ENCODE measurements around the gene CMTM6.
"Not testable (repeated sequence)": the region's sequence is repeated elsewhere in the genome, so short reads cannot be mapped to it uniquely, and the experiment has no call there.

The CMTM6 gene, protein sequence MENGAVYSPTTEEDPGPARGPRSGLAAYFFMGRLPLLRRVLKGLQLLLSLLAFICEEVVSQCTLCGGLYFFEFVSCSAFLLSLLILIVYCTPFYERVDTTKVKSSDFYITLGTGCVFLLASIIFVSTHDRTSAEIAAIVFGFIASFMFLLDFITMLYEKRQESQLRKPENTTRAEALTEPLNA

DNA sequence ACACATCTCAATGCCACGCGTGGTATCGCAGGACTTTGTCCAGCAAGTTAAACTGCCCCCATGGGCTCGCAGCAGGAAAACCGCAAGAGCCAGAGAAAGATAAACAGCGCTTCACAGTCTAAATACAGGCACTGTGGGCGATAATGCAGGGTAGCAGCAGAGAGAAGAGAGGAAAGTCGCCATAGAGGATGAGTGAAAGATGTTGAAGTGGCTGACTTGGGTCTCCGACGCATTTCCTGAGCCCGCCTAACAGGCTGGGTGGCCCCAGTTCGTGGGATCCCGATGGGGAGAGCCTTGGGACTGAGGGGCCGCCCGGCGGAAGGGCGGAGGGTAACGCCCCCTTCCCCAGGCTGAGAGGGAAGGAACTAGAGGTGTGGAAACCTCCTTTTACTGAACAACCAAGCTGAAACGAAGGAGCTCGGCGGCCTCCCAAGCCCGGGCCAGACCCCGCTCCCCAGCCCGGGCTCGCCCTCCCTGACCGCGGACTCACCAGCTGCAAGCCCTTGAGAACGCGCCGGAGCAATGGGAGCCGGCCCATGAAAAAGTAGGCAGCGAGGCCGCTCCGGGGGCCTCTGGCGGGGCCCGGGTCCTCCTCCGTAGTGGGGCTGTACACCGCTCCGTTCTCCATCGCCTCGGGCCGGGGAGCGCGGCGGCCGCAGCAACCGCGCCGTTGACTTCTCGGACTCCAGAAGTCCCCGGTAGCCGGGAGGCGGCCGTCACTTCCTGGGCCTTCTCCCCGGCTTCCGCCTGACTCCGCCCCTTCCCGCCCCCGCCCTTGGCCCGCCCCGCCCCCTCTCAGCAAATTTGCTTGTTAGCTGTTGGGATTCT, at the start of gene CMTM6:
Gene CMTM6, minus strand, starts transcription at position 735 of the 828 bp plus-strand sequence. Its CDS starts 107 bp downstream, at position 628.
- peak; percentile 10 for DNase-seq

DNA sequence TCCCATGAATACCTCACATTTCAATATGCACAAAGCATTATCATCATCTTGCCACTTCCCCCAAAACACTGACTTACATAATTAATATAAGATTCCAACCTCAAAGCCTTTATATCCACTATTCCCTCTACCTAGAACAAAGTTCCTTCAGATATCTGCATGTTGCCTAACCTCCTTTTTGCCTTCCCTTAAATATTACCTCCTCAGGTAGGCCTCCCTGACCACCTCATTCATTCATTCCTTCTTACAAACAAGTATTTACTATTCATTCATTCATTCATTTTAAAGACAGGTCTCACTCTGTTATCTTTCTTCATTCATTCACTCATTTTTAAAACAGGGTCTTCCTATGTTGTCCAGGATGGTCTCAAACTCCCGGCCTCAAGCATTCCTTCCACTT, 49.4 kb upstream of the CMTM6 start:
- DNase-seq, result no peak

DNA sequence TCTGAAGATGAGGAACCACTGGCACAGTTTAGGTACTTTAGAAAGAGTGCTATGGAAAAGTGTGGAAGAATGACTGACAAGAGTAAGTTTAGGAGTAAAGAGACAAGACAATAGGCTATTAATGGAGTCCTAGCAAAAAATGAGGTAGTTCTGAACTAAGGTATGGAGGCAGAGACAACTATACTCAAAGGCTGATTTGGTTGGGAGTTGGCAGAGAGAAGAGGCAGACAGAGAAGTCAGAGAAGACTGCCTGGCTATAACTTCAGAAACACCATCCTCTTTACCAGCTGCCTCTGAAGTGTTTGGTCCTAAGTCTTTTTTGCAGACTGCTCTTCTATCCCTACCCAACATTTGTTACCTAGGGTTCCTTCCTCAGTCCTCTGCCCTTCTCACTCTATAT, 48.8 kb upstream of the CMTM6 start:
- DNase-seq, result no peak

DNA sequence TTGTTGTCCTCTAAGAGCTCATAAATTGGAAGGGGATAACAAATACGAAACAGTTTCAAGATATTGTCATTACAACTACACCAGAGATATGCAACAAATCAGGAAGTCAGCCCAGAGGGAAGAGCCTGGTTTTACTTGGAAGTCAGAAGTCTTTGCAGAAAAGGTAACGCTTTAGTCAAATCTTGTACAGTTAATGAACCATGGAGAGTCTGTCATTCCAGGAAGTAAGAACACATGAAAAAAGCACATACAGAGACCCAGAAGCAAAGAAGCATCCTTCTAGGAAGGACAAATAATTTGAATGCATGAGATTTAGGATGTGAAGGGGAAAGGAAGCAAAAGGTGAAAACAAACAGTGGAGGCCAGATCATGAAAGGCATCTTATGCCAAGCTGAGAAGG, 48.4 kb upstream of the CMTM6 start:
- DNase-seq, result no peak

DNA sequence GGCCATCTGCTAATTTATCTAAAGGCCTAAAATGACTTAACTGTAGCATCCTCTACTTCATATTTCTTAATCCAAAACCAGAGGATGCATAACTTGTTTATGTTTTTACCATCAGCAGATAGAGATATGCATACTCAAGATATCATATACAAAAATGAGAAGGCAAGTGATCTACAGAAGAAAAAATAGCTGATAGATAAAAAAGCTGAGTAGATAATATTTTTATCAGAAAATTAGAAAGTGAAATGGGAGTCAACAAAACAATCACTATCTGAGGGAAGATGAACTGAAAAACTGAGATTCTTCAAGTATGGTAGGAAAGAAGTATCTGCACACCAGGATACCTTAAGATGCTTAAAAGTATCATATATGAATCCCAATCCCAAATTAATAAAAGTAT, 42.7 kb upstream of the CMTM6 start:
- DNase-seq, result no peak

DNA sequence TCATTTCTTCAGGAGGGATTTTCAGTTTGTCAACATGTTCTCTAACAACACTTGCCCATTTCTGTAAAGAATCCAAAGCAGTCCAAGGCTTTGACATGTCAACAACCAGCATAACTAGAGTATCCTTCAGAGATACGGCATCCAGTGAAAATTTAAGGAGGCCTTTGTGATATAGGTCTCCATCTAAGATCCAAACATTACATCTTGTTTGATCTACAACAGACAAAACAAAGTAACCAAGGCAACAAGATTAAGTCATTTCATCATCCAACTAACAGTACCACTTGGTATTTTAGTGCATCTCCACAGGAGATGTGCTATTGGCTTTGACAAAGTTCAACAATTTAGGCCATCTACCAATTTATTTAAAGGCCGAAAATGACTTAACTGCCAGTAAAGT, 42.2 kb upstream of the CMTM6 start:
- DNase-seq, result no peak

DNA sequence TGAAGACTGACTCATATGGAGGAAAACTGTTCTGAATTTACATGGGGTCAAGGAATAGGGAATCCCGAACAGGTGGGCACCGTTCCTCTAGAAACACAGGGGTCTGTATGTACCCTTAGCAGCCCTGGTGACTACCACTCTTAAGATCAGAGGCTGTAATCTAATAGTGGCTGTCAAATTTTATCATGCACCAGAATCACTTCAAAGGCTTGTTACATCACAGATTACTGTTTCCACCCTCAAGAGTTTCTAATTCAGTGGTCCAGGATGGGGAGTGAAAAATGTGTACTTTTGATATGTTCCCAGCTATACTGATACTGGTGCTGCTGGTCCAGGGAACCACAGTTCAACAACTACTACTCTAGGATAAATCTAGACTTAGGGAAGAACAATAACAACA, 40.2 kb upstream of the CMTM6 start:
- no peak for DNase-seq

DNA sequence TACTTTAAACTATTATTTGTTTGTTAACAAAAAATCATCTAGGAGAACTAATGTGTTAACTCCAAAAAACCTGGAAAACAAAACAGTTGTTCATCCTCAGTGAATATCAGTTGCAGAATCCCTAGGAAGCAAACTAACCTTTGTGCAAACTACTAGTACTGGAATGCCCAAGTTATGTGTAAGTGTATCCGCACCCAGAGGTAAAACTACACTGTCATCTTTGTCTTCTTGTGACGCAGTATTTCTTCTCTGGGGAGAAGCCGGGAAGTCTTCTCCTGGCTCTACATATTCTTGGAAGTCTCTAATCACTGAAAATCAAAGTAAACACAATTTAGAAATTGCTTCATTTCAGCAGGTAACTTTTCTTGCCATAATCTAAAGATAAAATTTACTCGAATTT, 38.2 kb upstream of the CMTM6 start:
- DNase-seq, result no peak

DNA sequence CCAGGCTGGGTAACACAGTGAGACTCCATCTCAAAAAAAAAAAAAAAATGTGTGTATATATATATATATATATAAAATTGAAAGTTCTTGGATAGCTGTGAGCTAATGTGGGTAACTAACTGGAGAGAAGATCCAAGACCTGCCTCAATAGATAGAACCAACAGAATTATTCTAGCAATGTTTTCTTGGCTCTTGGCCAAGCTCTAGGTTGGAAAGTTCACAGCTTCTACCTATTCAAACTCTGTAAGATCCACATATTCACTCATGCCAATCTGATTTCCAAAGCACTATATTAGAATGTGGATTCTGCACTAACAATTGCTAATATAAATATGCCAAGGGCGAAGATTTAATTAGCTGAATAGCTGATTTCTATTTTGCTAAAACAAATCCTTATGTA, 29.8 kb upstream of the CMTM6 start:
- DNase-seq, result no peak

DNA sequence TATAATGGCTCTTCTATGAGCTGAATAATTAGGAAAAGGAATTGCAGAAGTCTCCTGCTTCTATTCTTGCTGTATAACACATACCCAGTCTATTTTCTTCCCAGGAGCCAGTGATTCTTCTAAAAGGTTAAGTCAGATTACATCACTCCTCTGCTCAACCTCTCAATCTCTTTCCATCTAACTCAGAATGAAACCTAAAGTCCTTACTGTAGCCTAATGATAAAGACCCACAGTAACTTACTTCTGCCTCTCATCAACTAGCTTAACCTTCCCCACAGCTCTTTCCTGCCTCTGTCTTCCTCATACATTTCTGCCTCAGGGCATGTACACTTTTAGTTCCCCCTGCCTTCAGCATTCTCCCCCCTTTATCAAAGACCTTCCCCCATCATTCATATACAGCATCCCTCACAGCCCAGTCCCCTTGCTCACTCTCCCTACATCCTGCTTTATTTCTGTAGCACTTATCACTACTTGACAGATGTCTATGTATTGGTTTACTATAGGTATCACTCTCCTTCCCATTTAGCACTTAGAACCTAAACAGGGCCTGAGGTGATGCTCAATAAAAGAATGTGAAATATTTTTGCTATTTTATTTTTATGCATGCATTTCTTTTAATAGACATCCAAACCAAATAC, 28.5 kb upstream of the CMTM6 start:
- DNase-seq, result no peak

DNA sequence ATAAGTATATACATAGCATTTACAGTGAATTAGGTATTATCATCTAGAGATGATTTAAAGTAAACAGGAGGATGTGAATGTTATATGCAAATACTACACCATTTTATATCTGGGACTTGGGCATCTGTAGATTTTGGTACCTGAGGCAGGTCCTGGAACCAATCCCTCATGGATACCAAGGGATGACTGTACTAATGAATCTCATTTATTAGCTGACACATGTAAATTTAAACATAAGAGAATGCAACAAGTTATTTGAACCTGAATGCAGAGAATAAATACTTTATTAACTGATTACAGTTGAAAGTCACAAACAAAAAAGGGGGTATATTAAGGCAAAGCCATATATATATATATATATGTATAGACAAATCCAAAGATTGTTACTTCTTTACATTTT, 23.1 kb upstream of the CMTM6 start:
- no peak for DNase-seq

DNA sequence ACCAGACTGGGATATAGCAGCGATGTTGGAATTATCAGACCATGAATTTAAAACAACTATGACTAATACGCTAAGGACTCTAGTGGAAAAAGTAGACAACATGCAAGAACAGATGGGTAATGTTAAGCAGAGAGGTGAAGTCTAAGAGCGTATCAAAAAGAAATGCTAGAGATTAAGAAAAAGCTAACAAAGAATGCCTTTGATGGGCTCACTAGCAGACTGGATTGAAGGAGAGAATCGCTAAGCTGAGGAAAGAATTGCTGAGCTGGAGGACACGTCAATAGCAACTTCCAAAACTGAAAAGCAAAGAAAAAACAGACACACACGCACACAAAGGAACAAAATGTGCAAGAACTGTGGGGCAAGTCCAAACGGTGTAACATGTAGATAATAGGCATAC, 20.0 kb upstream of the CMTM6 start:
- DNase-seq, result no peak

DNA sequence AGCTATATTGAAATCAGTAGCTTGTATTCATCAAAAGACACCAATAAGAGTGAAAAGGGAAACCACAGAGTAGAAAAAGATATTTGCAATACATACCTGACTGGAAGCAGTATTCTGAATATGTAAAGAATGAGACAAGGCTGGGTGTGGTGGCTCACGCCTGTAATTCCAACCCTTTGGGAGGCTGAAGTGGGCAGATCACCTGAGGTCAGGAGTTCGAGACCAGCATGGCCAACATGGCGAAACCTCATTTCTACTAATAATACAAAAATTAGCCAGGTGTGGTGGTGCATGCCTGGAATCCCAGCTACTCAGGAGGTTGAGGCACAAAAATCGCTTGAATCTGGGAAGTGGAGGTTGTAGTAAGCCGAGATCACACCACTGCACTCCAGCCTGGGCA, 16.3 kb upstream of the CMTM6 start:
- DNase-seq, result not testable (repeated sequence)

DNA sequence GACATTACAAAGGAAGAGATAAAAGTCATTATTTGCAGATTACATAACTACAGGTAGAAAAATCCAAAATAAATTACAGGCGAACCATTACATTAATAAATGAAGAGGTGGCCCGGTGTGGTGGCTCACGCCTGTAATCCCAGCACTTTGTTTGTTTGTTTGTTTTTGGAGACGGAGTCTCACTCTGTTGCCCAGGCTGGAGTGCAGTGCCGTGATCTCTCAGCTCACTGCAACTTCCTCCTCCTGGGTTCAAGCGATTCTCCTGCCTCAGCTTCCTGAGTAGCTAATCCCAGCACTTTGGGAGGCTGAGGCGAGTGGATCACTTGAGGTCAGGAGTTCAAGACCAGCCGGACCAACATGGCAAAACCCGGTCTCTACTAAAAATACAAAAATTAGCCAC, 14.1 kb upstream of the CMTM6 start:
- not testable (repeated sequence) for DNase-seq

DNA sequence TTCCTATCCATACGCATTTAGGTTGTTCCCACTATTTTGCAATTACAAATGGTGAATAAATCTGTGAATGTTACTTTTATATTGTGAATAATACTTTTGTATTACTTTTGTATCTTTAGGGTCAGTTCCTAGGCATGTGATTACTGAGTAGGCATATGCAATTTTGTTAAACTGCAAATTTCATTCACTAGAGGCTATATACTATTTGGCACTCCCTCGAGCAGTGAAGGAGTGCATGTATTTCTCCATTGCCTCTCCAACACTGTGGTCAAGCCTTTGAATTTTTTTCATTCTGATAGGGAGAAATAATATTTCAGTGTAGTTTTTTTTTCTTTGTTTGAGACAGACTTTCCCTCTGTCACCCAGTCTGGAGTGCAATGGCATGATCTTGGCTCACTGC, 8.4 kb upstream of the CMTM6 start:
- DNase-seq, result no peak

DNA sequence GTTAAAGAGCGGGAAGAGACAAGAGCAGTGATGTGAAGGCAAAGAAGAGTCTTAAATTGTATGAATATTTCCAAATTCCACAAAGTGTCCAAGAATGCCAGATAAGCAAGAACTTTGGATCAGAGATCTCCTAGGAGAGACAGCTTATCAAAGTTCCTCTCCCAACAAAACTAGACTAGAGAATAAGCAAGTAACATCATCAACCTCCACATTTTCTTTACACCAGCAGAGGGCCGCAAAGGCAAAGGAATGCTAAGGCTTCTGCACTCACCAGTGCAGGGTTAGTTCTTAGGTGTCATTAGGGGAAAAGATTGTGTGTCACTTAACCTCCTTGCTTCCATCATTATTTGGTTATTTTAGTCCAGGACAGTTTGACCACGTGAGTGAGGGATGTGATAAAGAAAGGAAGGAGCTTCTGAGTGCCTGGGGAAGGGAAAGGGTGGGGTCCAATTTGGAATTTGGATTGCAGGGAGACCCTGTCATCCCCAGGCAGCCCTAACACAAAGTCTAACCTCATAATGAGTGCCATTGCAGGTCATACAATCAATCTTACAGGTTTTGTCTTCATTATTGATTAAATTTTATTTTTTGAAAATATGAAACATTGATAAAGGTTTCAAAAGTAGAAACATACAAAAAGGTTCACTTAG, 7.5 kb upstream of the CMTM6 start:
- DNase-seq, result no peak

DNA sequence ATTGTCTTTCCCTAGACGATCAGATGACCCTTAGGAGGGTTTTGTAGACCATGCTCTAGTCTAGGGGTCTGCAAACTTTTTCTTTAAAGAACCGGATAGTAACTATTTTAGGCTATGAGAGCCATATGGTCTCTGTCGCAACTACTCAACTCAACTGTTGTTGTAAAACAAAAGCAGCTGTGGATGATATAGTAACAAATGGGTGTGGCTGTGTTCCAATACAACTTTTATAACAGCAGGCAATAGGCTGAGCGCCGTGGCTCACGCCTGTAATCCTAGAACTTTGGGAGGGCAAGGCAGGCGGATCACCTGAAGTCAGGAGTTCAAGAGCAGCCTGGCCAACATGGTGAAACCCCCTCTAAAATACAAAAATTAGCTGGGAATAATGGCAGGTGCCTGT, 6.1 kb upstream of the CMTM6 start:
- no peak for DNase-seq

DNA sequence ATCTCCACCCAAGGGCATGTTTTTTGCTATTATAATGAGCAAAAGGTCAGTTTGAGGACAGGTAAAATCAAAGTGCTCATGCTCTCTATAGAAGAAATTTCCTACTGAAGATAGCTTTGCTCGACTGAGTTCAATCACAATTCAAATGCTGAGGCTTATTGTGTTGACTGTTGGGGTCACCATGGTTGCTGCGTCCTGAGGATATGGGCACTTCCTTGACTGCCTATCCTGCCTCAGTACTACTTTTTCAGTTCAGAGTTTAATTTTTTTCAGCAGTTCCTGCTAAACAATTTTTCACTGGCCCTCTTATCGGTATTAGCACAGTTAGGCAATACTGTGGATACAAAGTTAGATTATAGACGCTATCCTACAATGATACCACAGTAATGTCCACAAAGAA, 3.8 kb upstream of the CMTM6 start:
- no peak for DNase-seq

DNA sequence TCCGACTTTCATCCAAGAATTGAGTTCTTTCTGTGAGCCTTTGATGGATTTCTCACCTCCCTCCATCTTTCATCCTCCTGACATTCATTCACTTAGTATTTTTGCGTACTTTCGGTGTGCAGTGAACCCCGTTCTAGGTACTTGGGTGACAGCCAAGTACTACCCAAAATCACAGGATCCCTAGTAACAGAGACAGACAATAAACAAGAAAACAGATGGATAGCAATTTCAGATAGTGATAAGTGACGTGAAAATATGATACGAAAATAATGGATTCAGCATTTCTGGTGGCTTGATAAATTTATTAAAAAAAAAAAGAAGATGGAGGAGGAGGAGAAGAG, 264 bp upstream of the CMTM6 start:
- no peak for DNase-seq

DNA sequence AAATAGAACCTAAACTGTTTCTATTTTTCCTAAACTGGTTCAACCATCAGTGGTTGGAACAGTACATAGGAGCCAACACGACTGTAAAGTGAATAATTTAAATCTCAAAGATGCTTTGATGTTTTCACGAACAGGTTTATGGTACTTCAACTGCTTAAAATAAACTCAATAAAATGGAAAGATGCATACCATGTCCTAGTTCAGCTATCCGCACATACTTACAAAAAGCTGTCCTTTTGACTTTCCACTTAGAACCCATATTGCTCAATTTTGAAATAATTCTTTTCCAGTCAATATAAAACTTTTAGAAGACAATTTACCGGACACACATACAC, 902 bp downstream of the CMTM6 start:
- DNase-seq, result no peak

DNA sequence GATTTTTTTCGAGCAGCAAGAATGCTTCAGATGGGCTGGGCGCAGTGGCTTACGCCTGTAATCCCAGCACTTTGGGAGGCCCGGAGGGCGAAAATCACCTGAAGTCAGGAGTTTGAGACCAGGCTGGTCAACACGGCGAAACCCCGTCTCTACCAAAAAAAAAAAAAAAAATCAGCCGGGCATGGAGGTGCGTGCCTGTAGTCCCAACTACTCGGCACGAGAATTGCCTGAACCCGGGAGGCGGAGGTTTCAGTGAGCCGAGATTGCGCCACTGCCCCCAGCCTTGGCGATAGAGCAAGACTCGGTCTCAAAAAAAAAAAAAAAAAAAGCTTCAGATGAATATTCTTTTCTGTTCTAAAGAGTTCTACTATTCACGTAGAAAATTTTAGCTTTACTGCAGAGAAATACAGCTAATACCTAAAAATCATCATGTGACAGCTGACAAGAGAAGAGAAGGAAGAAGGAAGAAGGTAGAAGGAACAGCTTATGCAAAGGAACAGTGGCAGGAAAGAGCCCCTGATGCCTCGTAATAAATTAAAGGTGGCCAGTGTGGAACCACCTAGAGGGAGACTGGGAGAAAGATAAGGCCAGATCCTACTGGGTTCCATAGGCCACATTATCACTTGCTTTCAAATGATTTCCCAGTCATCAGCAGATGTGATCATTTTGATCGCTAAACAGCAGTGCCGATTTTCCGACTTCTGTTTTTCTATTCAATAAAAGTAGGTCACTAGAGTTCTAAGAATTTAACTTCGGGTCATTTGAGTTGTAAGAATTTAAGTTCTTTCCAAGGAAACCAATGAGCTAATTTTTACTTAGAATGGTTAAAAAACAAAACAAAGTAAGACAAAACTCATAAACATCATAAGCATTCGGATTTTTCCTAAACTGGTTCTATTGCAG, 1.5 kb downstream of the CMTM6 start:
- no peak for DNase-seq

DNA sequence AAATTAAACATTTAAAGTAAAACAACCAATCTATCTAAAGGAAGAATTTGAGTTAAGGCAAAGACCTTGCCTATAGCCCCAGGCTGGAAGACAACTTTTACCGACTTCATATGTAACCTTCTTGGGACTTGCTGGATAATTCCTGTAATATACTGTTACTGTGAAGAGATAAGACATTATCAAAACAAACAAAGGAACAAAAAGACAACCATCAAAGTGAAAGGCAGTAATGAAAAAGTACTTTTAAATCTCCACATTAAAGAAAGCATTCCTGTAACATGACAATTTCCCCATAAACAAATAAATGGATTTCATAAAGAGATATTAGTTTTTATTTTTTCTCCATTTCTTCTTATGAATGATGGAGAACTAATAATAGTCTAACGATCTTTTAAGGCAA, 2.4 kb downstream of the CMTM6 start:
- DNase-seq, result no peak

DNA sequence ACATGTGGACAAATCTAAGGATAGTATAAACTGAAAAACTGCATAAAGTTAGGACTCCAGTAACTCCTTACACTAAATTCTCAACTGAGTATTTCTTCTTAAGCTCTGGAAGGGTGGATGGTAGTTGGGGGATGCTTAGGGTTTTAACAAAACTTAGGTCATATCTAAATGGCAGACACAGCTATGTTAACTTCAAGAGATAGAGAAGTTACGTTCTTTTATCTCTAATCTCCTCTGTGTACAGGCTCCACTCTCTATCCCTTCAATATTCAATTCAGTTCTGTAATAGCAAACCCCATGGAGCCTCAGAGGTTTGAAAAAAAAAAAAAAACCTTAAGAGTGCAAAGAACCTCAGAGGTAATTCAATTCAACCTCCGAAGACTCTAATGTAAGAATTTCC, 3.1 kb downstream of the CMTM6 start:
- DNase-seq, result no peak
